Activated CD8-positive, alpha-beta memory T cell treated with anti-CD3 and anti-CD28 coated beads, Interleukin-2, amount 50 U/mL, for 48 hours (primary cell): ENCODE data around the gene TMEM37.

ENCODE experiments used
- DNase-seq: peaks from one replicate; pipeline ENCODE4 v3.0.0-alpha.2; 2020

Gene TMEM37

DNA sequence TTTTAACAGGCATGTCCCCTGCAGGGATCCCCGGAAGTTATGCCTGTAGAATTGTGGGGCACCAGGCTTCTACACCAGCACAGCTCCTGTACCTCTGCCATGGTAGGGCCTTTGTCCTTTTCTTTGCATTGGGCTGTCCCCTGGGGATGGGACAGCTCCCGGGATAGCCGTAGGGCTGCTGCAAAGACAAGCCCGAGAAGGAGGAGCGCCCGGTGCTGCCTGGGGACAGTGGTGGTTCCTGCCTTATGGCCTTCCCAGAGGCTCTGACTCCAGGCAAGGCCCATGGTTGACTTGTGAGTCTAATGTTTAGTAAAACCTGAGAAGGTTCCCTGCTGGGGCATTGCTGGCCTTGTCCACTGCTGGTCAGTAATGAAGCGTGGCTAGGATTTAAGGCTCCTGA is 30.9 kb downstream of the TMEM37 start:
- no peak for DNase-seq

GRCh38 chr2:119463136-119463535 is 31.5 kb downstream of the TMEM37 start:
- DNase-seq = no peak

- no peak for DNase-seq
These were observed 32.3 kb downstream of the TMEM37 start for GRCh38 chr2:119463990-119464389.

DNA sequence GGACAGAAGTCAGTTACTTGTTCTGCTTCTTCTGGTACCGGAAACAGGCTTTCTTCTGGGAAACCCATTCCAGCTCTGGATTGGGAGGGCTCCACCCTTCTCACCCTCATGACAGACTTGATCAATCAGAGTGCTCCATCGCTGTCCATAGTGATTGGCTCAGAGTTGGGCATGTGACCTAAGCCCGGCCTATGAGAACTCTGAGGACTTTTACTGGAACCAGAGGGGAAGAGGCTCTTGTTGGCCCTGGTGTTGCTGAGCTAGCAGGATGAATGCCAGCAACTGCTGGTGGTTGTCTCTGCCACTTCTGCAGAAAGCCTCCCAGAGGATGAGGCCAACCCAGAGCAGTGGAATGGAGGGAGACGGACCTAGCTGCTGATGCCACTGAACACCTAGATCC is 33.3 kb downstream of the TMEM37 start:
- no peak for DNase-seq

- no peak for DNase-seq
These were observed 34.0 kb downstream of the TMEM37 start for GRCh38 chr2:119465687-119466086.

DNA sequence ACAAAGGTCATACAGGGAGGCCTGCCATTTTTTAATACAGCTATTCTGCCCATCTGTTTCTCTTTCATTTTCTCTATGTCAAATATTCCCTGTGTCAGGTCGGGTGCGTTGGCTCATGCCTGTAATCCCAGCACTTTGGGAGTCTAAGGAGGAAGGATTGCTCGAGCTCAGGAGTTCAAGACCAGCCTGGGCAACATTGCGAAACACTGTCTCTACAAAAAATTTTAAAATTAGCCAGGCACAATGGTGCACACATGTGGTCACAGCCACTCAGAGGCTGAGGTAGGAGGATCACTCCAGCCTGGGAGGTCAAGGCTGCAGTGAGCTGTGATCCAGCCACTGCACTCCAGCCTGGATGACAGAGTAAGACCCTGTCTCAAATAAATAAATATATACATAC is 34.7 kb downstream of the TMEM37 start:
- DNase-seq = no peak

DNA sequence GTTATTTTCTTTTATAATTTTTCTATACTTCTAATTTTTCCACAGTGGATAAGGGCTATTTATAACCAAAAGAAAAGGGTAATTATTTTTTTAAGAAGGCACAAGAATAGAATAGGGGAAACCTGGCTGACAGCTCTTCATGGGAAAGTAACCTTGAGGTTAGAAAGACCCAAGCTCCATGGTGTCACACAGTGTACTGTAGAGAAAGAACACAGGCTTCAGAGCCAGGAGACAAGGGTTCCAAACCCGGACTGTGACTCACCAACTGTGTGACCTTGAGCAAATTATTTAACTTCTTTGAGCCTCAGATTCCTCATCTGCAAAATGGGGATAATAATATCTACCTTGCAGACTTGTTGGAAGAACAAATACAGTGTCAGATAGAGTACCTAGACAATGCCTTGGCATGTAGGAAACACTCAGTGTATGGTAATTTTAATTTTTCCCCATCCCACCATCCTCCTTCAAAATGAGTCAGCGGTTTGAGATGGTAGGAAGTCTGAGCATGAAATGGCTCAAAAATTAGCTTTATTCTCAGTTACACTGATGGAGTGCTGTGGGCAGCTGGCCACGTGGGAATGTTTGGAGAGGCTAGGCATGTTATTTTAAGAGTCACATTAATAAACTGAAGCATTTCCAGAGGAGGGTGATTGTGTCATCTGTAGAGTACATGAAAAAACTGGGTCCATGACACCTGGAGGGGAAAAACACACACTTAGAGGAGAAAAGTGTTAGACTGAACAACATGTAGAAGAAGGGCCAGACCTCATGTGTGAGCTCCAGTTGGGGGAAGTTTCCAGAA is 36.7 kb downstream of the TMEM37 start:
- no peak for DNase-seq

DNA sequence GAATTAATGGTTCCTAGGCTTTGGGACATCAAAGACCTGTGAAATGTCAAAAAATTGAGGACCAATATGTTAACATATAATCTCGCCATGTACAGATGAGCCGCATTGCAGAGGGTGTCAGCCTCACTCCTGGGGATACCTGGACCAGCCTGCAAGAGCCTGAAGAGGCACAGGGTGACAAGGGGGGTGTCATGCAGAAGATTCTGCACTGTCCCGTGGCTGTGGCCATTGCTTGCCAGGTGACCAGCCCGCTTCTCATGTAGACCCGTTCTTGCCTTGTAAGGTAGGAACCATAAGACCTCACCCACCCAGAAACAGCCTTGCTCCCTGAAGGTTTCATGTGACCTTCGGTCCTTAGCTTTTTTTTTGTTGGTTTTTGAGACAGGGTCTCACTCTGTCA is 37.5 kb downstream of the TMEM37 start:
- no peak for DNase-seq

DNA sequence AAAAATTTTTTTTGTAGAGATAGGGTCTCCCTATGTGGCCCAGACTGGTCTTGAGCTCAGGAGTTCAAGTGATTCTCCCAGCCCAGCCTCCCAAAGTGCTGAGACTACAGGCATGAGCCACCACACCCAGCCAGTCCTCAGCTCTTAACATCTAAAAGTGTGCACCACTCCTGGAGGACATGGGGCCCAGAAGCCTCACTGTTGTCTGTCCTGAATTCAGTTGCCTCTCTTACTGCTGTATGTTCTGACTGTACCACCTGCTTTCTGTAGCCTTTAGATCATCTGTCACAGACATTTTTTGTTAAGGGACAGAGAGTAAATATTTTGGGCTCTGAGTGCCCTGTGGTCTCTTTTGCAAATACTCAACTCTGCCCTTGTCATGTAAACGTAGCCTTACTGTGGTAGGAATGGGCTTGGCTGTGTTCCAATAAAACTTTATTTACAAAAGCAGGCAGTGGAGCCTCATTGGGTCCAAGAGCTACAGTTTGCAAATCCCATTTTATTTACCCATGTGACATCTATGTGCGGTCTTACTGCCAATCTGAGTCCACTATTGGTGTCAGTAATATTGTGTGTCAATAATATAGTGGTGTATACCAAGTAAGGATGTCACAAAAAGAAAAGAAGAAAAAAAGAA is 38.1 kb downstream of the TMEM37 start:
- no peak for DNase-seq

GRCh38 chr2:119472749-119473148 is 41.1 kb downstream of the TMEM37 start:
- DNase-seq = no peak

DNA sequence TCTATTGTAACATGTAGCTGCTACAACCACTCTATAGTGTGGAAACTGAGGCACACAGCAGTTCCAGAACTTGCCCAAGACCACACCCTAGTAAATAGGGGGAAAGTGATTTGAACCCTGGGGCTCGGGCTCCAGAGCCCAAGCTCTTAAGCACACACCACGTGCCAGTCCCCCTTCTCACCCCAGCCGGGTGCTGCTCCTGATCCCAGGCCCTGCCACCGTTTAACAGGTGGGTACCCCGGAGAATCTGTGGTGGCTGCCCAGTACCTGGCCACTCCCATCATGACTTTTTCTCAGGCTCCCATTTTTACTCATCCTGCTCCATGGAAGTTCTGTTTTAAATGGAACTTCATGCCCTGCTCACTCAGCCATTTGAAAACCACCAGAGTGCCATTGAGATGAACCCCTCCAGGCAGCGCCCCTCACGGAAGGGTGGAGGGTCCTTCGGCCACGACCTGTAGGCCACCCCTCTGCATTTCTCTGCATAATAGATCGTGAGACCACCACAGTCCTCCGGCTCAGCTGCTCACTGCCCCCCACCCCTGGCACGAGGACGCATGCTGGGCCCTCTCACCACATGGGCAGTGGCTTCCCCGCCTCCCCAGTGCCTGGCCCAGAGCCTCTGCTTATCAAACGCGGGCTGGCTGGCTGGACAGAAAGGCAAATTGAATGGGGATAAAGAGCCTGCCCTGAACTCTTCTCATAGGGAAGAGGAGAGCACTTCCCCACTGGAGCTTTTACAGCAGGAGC is 42.1 kb downstream of the TMEM37 start:
- DNase-seq = no peak

DNA sequence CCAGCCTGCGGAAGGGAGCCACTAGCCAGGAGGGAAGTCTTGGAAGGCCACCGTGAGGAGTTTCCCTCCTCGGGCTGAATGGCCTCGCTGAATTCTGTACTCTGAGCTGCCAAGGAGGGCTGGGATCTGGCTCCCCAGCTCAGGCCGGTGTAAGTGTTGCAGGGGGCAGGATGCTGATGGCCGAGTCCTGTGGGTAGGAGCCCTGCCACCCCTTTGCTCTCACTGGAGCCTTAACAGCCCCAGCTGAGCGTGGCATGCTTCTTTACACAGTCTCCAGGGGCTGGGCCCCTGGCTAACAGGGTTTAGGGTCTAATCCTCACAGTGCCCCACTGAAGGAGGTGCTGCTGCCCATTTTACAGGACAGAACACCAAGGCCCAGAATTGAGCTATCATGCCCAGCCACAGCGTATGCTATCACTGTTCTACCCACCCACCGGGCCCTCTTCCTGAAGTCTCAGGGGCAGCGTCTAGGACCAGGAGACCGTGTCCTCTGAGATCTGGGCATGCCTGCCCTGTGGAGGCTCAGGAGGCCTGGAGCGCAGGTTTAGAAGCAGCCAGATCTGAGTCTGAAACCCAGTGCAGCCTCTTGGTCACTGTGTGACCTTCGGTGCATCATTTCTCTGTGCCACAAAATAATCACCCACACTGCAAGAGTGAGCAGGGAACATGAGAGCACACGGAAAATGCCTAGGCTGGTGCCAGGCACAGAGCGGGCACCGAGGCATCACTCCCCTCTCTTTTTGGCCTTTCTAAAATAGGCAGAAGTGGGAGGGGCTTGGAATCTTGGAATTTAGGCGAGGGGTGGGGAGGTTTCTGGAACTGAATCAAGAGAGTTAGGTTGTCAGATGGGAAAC is 42.9 kb downstream of the TMEM37 start:
- no peak for DNase-seq

GRCh38 chr2:119475225-119475856 is 43.7 kb downstream of the TMEM37 start:
- DNase-seq = peak; percentile 52

DNA sequence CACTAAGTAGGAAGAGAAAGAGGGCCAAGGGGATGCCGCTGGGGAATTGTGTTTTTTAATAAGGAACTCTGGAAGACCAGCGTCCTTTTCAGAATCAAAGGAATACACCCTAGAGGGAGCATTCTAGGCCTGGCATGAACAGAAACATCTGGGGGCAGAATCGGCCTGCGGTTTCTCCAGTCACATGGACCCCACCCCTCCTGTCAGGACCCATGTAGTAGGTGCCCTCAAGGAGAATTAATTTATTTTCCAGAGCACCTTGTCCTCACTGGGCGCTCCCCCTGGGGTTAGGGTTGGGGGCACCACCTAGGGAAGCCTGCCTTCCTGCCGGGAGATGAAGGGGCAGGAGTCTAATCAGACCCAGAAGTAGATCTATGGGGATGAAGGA is 44.2 kb downstream of the TMEM37 start:
- DNase-seq = no peak

DNA sequence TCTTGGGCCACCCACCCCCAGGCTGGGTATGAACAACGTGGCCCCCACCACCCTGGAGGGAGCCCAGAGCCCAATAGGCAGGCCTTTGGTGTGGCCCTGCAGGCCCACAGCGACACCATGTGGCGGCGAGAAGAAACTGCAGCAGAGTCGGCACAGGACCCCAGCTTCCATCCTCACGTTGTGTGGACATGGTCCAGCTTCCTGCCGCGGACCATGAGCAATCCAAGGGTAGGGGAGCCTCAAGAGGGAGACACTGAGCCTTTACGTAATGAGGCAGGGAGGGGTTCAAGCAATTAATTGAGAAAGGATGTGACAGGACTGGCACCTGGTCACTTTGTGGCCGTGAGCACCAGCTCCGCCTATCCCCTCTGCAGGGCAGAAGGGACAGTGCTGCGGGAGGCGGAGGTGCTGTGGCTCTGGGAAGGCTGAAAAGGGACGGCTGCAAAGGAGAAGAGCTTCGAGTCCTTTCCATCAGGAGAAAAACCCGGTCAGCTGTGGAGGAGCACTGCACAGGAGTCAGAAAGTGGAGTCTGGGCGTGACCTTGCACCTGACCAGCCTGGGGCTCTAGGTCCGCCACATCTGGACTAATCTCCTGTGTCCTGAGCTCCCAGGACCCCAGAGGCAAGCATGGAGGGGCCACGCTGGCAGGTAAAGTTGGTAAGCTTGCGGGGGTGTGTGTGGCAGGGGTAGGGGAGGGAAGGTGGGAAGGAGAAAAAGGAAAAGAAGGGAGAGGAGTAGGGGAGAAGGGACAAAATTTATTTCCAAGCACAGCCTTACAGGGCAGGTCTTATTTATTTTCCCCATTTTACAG is 44.9 kb downstream of the TMEM37 start:
- DNase-seq = peak; percentile 78

- peak; percentile 26 for DNase-seq
These were observed 45.5 kb downstream of the TMEM37 start for GRCh38 chr2:119477113-119477505.

- DNase-seq = peak; percentile 36
These were observed 46.7 kb downstream of the TMEM37 start for GRCh38 chr2:119478188-119478977.

DNA sequence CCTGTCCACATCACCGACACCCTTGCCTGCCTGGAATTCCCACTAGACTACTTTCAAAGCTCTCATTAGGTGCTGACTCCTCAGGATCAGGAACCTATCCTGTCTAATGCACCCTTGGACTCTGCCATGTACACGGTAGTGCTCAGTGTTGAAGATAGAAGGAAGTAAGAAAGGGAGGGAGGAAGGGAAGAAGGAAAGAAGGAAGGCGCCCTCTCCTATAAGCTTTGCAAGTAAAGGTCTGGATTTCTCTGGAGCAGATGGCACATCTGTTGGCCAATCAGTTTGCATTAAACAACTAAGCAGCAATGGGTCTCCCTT is 47.3 kb downstream of the TMEM37 start:
- DNase-seq = peak; percentile 6

DNA sequence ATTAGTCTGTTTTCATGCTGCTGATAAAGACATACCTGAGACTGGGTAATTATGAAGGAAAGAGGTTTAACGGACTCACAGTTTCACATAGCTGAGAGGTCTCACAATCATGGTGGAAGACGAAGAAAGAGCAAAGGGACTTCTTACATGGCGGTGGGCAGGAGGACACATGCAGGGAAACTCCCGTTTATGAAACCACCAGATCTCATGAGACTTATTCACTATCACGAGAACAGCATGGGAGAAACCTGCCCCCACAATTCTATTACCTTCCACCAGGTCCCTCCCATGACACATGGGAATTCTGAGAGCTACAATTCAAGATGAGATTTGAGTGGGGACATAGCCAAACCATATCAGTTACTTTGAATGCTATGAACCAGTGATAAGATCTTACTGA is 48.5 kb downstream of the TMEM37 start:
- no peak for DNase-seq

GRCh38 chr2:119480718-119481142 is 49.1 kb downstream of the TMEM37 start:
- no peak for DNase-seq
